B cell (primary cell): ENCODE measurements around the gene CALML4. TPM values are rescaled to one million over a fixed set of nuclear protein-coding genes. Genes with fewer than 3 reads are reported as not detected.
"Not testable (repeated sequence)": the region's sequence is repeated elsewhere in the genome, so short reads cannot be mapped to it uniquely, and the experiment has no call there.

Experiments used
- ATAC-seq: fragments of 200-7000 bp; cut with Tn5 transposase; one replicate; pipeline ENCODE4 v1.10.0; 2021; ENCODE audit warnings: low read depth, mild to moderate bottlenecking, moderate number of reproducible peaks, moderate library complexity
- CTCF ChIA-PET: fragments of 350-600 bp; sonication (Branson Sonifier 250); formaldehyde crosslinking; loops from one replicate; lab custom pipeline; 2021; ENCODE audit warnings: antibody characterized with exemption, inconsistent platforms; lab: Charles Lee
- POLR2A ChIA-PET: fragments of 350-600 bp; sonication (Branson Sonifier 250); formaldehyde crosslinking; loops from one replicate; lab custom pipeline; 2021; ENCODE audit warnings: antibody characterized with exemption; lab: Charles Lee
- DNase-seq: peaks from one replicate; pipeline ENCODE4 v3.0.0; 2013
- H2AFZ ChIP-seq: 2 replicates; pipeline ENCODE4 v1.6.1; 2012; ENCODE audit warnings: mild to moderate bottlenecking, low read depth, low read length; ENCODE audit not compliant: insufficient read depth, poor library complexity, severe bottlenecking
- H3K27ac ChIP-seq, 2 donors: 1 replicate in 1 of 2; 2 replicates in 1 of 2; pipeline ENCODE4 v1.5.1; 2012 to 2013; ENCODE audit warnings: low read length in 2 of 2, mild to moderate bottlenecking in 2 of 2, moderate library complexity in 1 of 2
- H3K27me3 ChIP-seq, 4 experiments: fragments of 200-600 bp in 1 of 4; sonication (generic) in 1 of 4; replicated peaks in 1 of 4; 1 replicate in 2 of 4; 2 replicates in 2 of 4; pipeline versions ENCODE4 v1.6.1 to v1.7.0; 2013 to 2016; ENCODE audit warnings: low read length in 3 of 4, mild to moderate bottlenecking in 2 of 4, mixed read lengths in 1 of 4, moderate library complexity in 1 of 4; ENCODE audit not compliant: insufficient read depth in 4 of 4, control insufficient read depth in 3 of 4; ENCODE audit errors: control extremely low read depth in 1 of 4
- H3K36me3 ChIP-seq, 2 experiments: replicated peaks in 1 of 2; 1 replicate in 1 of 2; 2 replicates in 1 of 2; pipeline versions ENCODE4 v1.6.1 to v1.7.1; 2013; ENCODE audit warnings: low read length in 1 of 2; ENCODE audit not compliant: insufficient read depth in 2 of 2, control insufficient read depth in 1 of 2; ENCODE audit errors: control extremely low read depth in 1 of 2, extremely low read depth in 1 of 2
- H3K4me1 ChIP-seq, 2 donors: fragments of 200-600 bp in 1 of 2; sonication (generic) in 1 of 2; 1 replicate in 1 of 2; 2 replicates in 1 of 2; pipeline versions ENCODE4 v1.5.1 to v1.6.1; 2013 to 2017; ENCODE audit warnings: low read length in 2 of 2; ENCODE audit not compliant: control insufficient read depth in 2 of 2, insufficient read depth in 2 of 2
- H3K4me2 ChIP-seq: replicated peaks from 2 replicates; pipeline ENCODE3; 2012; ENCODE audit warnings: mild to moderate bottlenecking, low read depth, low read length; ENCODE audit not compliant: poor library complexity, severe bottlenecking
- H3K4me3 ChIP-seq, 5 experiments: fragments of 200-600 bp in 1 of 5; sonication (generic) in 1 of 5; 1 replicate in 3 of 5; 2 replicates in 2 of 5; pipeline versions ENCODE4 v1.5.1 to v1.7.0; 2011 to 2016; ENCODE audit warnings: low read length in 4 of 5, mild to moderate bottlenecking in 4 of 5, low read depth in 2 of 5, control low read depth in 1 of 5, moderate library complexity in 1 of 5; ENCODE audit not compliant: insufficient read depth in 1 of 5; ENCODE audit errors: control extremely low read depth in 1 of 5, extremely low read depth in 1 of 5
- H3K79me2 ChIP-seq: fragments of 200-600 bp; sonication (generic); one replicate; pipeline ENCODE4 v1.6.0; 2016; ENCODE audit warnings: low read length; ENCODE audit not compliant: control insufficient read depth, insufficient read depth
- H3K9ac ChIP-seq: fragments of 200-600 bp; sonication (generic); 2 replicates; pipeline ENCODE4 v1.6.1; 2017; ENCODE audit warnings: mild to moderate bottlenecking, low read length, moderate library complexity
- H3K9me3 ChIP-seq, 3 donors: one replicate each; pipeline versions ENCODE4 v1.6.1 to v1.7.1; 2013; ENCODE audit warnings: low read length in 2 of 3; ENCODE audit not compliant: control insufficient read depth in 2 of 3, insufficient read depth in 1 of 3; ENCODE audit errors: control extremely low read depth in 1 of 3
- H4K20me1 ChIP-seq: 2 replicates; pipeline ENCODE4 v1.6.0; 2012; ENCODE audit warnings: mild to moderate bottlenecking, low read length; ENCODE audit not compliant: insufficient read depth, control insufficient read depth, poor library complexity, severe bottlenecking
- H3K27ac Mint-ChIP-seq: one replicate; pipeline ENCODE4 v1.8.0; 2021; ENCODE audit warnings: mixed read lengths
- H3K27me3 Mint-ChIP-seq: one replicate; pipeline ENCODE4 v1.8.0; 2021; ENCODE audit warnings: mixed read lengths
- H3K4me1 Mint-ChIP-seq: one replicate; pipeline ENCODE4 v1.8.0; 2021; ENCODE audit warnings: mixed read lengths
- H3K4me3 Mint-ChIP-seq: one replicate; pipeline ENCODE4 v1.8.0; 2021; ENCODE audit warnings: mixed read lengths
- H3K9me3 Mint-ChIP-seq: one replicate; pipeline ENCODE4 v1.8.0; 2022; ENCODE audit warnings: mixed read lengths; ENCODE audit not compliant: insufficient read depth
- EZH2 ChIP-seq: IDR thresholded peaks from 2 replicates; pipeline ENCODE4 v1.6.1; 2012; ENCODE audit warnings: borderline replicate concordance, low read depth, mild to moderate bottlenecking, moderate library complexity, low read length; ENCODE audit not compliant: insufficient read depth, poor library complexity, severe bottlenecking
- WGBS: methylation state at CpG from one replicate; pipeline ENCODE4 v1.1.5; 2013; ENCODE audit warnings: missing lambda C conversion rate; ENCODE audit not compliant: insufficient coverage; 5-methylcytosine and 5-hydroxymethylcytosine counted together
- intact Hi-C: fragments of 100-400 bp; cut with micrococcal nuclease; formaldehyde crosslinking; loops from one replicate; pipeline ENCODE4 v1.10.0; 2022
- polyA plus RNA-seq: library from polyadenylated mRNA; depleted of rRNA; stranded (reverse); fragments of >200 nt; gene quantifications from 2 replicates; pipeline ENCODE4 v1.2.3, GENCODE V29; 2012
- total RNA-seq, 2 donors: library from RNA; stranded (reverse); fragments of 120-200 nt in 1 of 2; gene quantifications; 1 replicate in 1 of 2; 2 replicates in 1 of 2; pipeline versions ENCODE4 v1.2.3 to v1.2.4, GENCODE V29; 2013 to 2022
- TF ChIP-seq, protein P1 (sequence below): fragments of 200-600 bp; IDR thresholded peaks from one replicate; pipeline ENCODE4 v1.8.0; 2022; ENCODE audit warnings: antibody characterized with exemption, mild to moderate bottlenecking

Gene CALML4
- total and polyA plus RNA-seq, 2 donors (not counting 1 experiment from before 2014, with no cell fraction given) = 2.4 to 4.2 TPM

DNA sequence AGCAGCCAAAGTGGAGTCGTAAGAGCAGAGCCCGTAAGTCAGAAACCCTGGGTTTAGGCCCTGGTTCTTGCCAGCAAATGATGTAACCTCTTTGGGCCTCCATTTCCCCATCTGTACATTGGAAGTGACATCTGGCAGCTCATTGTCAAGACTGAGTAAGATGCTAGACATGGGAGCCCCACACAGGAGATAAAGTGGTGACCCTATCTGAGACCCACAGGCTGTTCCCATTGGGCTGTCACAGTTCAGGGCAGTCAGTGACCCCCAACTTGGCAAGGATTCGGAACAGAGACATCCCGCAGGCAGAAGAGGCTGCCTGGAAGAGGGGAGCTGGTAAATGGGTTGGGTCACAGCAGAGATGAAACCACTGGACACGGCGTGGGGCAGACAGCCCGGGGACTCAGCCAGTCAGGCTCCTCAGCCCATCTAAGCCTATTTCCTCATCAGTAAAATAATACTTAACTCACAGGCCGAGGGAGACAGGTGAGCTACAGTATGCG is 22.6 kb upstream of the CALML4 start:
- POLR2A ChIA-PET = interaction anchor here (3.6 kb wide), 1 partner anchor 50 kb away, joined by 26 read pairs; the partner anchor contains the start of gene FEM1B
- peaks cover 25 to 40% of the 10 kb centered on the region in 2 donors for H3K4me1 ChIP-seq
- DNase-seq (no peak), ATAC-seq (no peak)
- TF ChIP-seq EZH2 = no peak
- TF ChIP-seq, protein P1, sequence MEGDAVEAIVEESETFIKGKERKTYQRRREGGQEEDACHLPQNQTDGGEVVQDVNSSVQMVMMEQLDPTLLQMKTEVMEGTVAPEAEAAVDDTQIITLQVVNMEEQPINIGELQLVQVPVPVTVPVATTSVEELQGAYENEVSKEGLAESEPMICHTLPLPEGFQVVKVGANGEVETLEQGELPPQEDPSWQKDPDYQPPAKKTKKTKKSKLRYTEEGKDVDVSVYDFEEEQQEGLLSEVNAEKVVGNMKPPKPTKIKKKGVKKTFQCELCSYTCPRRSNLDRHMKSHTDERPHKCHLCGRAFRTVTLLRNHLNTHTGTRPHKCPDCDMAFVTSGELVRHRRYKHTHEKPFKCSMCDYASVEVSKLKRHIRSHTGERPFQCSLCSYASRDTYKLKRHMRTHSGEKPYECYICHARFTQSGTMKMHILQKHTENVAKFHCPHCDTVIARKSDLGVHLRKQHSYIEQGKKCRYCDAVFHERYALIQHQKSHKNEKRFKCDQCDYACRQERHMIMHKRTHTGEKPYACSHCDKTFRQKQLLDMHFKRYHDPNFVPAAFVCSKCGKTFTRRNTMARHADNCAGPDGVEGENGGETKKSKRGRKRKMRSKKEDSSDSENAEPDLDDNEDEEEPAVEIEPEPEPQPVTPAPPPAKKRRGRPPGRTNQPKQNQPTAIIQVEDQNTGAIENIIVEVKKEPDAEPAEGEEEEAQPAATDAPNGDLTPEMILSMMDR = no peak
- H3K9me3 ChIP-seq = no peaks in the 10 kb centered on the region
- peaks cover 19% of the 10 kb centered on the region for H4K20me1 ChIP-seq
- H3K9me3 Mint-ChIP-seq = no peaks in the 10 kb centered on the region
- H3K27me3 ChIP-seq = peaks cover 0 to 2% (median 0%) of the 10 kb centered on the region in 4 experiments
- H3K79me2 ChIP-seq = peaks cover 68% of the 10 kb centered on the region
- WGBS = 93% methylated on average over 5 of the region's 9 CpGs
- no peak overlapping the region for H2AFZ ChIP-seq
- no peak overlapping the region for H3K9ac ChIP-seq
- H3K4me2 ChIP-seq = peak overlapping the region; percentile 98
- H3K4me3 ChIP-seq = no peak overlapping the region
- peak overlapping the region; percentile 96 for H3K4me3 Mint-ChIP-seq
- no peaks in the 10 kb centered on the region for H3K36me3 ChIP-seq
- H3K27ac Mint-ChIP-seq = peak overlapping the region; percentile 41
- intact Hi-C loops = loop anchor here (5.0 kb wide), 1 partner anchor 590 kb away; no protein-coding TSS in a partner anchor
- H3K27me3 Mint-ChIP-seq = no peaks in the 10 kb centered on the region
- no peak overlapping the region for H3K27ac ChIP-seq
- CTCF ChIA-PET = interaction anchor here (1.4 kb wide), 1 partner anchor 26 kb away, joined by 3 read pairs; no protein-coding TSS in a partner anchor
- peaks cover 43% of the 10 kb centered on the region for H3K4me1 Mint-ChIP-seq

DNA sequence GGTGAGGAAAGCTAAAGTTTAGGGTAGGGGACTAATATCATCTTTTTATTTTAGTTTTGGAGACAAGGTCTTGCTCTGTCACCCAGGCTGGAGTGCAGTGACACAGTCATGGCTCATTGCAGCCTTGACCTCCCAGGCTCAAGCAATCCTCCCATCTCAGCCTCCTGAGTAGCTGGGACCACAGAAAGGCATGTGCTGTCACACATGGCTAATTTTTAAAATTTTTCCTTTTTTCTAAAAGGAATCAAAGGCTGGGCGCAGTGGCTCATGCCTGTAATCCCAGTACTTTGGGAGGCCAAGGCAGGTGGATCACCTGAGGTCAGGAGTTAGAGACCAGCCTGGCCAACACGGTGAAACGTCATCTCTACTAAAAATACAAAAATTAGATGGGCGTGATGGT is 20.3 kb upstream of the CALML4 start:
- H3K4me1 Mint-ChIP-seq = peaks cover 37% of the 10 kb centered on the region
- WGBS = 100% methylated on average over 1 of the region's 4 CpGs
- intact Hi-C loops = loop anchor here (5.0 kb wide), 1 partner anchor 592 kb away; no protein-coding TSS in a partner anchor
- H3K36me3 ChIP-seq, H3K9me3 ChIP-seq, DNase-seq, H3K27ac ChIP-seq, CTCF ChIA-PET, POLR2A ChIA-PET, H2AFZ ChIP-seq, H3K9me3 Mint-ChIP-seq, H3K4me3 Mint-ChIP-seq, H3K9ac ChIP-seq, H3K4me3 ChIP-seq, ATAC-seq, H3K27me3 ChIP-seq, H3K27me3 Mint-ChIP-seq, H3K27ac Mint-ChIP-seq: not testable (repeated sequence)
- peaks cover 58% of the 10 kb centered on the region for H3K79me2 ChIP-seq
- peaks cover 25 to 34% of the 10 kb centered on the region in 2 donors for H3K4me1 ChIP-seq
- H4K20me1 ChIP-seq = peaks cover 19% of the 10 kb centered on the region
- peak overlapping the region; percentile 47 for H3K4me2 ChIP-seq
